ENCODE results near the gene TMEM221.

Gene TMEM221

DNA sequence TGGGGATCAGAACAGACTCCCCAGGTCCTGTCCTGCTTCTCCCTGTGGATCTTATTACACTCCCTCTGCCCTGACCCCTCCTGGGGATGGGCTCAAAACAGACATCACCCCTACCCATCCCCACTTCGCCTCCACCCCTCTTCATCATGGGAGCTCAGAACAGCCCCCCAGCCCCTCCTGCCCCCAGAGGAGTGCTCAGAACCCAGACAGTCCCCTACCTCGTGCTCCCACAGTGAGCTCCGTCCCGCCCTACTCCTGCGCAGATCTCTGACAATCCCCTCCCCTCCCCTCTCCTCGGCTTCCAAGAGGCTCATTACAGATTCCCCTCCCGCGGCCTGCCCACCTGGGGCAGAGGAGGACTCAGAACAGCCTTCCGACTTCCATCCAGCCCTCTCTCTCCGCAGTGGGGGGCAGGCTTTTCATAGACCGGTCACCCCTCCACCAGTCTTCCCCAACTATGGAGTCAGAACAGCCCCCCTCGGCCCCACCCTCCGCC is 6.2 kb upstream of the TMEM221 start:
- H3K27me3 ChIP-seq (ENCODE audit: insufficient read depth, low read length): 0 out of 2 replicates have a peak, but pooled peaks cover 4% of the 10 kb centered on the region
- no peaks in the 10 kb centered on the region for H3K79me2 ChIP-seq (ENCODE audit: insufficient read depth, low read length)
- H4K20me1 ChIP-seq (ENCODE audit: insufficient read depth, low read length): no peaks in the 10 kb centered on the region
- no peak overlapping the region for H3K4me3 ChIP-seq (ENCODE audit: low read depth, low read length, poor library complexity, severe bottlenecking)
- peaks cover 4% of the 10 kb centered on the region for H3K4me1 ChIP-seq (ENCODE audit: insufficient read depth, low read length, severe bottlenecking)
- no peak overlapping the region for H3K27ac ChIP-seq (ENCODE audit: low read depth, low read length, poor library complexity, severe bottlenecking)
- no peaks in the 10 kb centered on the region for H3K36me3 ChIP-seq (ENCODE audit: insufficient read depth, low read length)
- no peaks in the 10 kb centered on the region for H3K9me2 ChIP-seq (ENCODE audit: low read depth, low read length)
- H3K4me2 ChIP-seq (ENCODE audit: low read length): no peak overlapping the region
- no peak overlapping the region for H3K9ac ChIP-seq (ENCODE audit: low read length)
- no peaks in the 10 kb centered on the region for H3F3A ChIP-seq (ENCODE audit: insufficient read depth, low read length)
- no peaks in the 10 kb centered on the region for H3K9me3 ChIP-seq (ENCODE audit: low read length)
- H2AFZ ChIP-seq (ENCODE audit: low read length): no peak overlapping the region
- TF ChIP-seq, protein P1, sequence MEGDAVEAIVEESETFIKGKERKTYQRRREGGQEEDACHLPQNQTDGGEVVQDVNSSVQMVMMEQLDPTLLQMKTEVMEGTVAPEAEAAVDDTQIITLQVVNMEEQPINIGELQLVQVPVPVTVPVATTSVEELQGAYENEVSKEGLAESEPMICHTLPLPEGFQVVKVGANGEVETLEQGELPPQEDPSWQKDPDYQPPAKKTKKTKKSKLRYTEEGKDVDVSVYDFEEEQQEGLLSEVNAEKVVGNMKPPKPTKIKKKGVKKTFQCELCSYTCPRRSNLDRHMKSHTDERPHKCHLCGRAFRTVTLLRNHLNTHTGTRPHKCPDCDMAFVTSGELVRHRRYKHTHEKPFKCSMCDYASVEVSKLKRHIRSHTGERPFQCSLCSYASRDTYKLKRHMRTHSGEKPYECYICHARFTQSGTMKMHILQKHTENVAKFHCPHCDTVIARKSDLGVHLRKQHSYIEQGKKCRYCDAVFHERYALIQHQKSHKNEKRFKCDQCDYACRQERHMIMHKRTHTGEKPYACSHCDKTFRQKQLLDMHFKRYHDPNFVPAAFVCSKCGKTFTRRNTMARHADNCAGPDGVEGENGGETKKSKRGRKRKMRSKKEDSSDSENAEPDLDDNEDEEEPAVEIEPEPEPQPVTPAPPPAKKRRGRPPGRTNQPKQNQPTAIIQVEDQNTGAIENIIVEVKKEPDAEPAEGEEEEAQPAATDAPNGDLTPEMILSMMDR (IDR thresholded peaks at IDR 0.05; ENCODE audit: low read length): no peak
- TF ChIP-seq EZH2 (IDR thresholded peaks at IDR 0.05; ENCODE audit: borderline replicate concordance, low read length): no peak

DNA sequence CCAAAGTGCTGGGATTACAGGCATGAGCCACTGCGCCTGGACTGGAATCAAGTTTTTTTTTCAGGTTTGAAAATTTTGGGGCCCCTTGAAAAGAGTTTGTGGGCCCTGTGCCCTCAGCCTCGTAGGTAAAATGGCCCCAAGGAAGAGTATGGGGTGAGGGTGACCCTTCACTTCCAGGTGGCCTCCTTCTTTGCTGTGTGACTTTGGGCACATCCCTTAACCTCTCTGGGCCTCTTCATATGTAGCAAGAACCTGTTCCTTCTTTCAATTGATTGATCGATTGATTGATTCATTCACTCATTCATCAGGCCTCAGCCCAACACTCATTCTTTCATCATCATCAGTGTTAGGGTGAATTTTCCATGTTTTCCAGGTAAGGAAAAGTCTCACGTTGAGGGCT is 3.4 kb upstream of the TMEM221 start:
- Histone ChIP-seq H3K27me3 (ENCODE audit: insufficient read depth, low read length) (peaks cover 4% of the 10 kb centered on the region; the same call in 1 of the 2 replicates), H3K9ac (ENCODE audit: low read length) (no peak overlapping the region), H3K9me3 (ENCODE audit: low read length) (no peaks in the 10 kb centered on the region), H3K4me1 (ENCODE audit: insufficient read depth, low read length, severe bottlenecking) (peaks cover 4% of the 10 kb centered on the region), H3K9me2 (ENCODE audit: low read depth, low read length) (no peaks in the 10 kb centered on the region), H3K27ac (ENCODE audit: low read depth, low read length, poor library complexity, severe bottlenecking) (no peak overlapping the region), H3K4me2 (ENCODE audit: low read length) (no peak overlapping the region), H3K79me2 (ENCODE audit: insufficient read depth, low read length) (no peaks in the 10 kb centered on the region), H3F3A (ENCODE audit: insufficient read depth, low read length) (no peaks in the 10 kb centered on the region), H3K4me3 (ENCODE audit: low read depth, low read length, poor library complexity, severe bottlenecking) (no peak overlapping the region), H2AFZ (ENCODE audit: low read length) (no peak overlapping the region), H3K36me3 (ENCODE audit: insufficient read depth, low read length) (no peaks in the 10 kb centered on the region), H4K20me1 (ENCODE audit: insufficient read depth, low read length) (no peaks in the 10 kb centered on the region)
- TF ChIP-seq EZH2 (IDR thresholded peaks at IDR 0.05; ENCODE audit: borderline replicate concordance, low read length): no peak
- TF ChIP-seq, protein P1 (IDR thresholded peaks at IDR 0.05; ENCODE audit: low read length): no peak

DNA sequence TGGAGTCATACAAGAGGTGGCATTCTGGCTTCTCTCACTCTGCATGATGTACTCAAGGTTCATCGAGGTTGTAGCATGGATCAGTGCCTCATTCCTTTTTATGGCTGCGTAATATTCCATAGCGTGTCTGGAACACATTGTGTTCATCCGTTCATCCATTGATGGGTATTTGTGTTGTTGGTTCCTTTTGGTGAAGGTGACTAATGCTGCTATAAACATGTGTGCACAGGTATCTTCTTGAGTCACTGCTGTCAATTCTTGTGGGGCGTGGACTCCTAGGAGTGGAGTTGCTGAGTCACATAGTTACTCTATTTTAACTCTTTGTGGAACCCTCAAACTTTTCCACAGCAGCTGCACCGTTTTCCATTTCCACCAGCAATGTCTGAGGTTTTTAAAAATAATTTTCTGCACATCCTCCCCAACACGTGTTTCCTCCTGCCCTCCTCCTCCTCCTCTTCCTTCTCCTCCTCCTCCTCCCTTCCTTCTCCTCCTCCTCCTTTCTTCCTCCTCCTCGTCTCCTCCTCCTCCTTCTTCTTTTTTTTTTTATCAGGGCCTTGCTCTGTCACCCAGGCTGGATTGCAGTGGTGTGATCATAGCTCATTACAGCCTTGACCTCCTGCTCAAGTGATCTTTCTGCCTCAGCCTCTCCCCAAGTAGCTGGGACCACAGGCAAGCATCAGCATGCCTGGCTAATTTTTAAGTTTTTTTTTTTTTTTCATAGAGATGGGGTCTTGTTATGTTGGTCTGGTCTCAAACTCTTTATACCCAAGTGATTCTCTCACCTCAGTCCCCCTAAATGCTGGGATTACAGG is 2.0 kb upstream of the TMEM221 start:
- Histone ChIP-seq H2AFZ (ENCODE audit: low read length) (no peak overlapping the region), H4K20me1 (ENCODE audit: insufficient read depth, low read length) (no peaks in the 10 kb centered on the region), H3K36me3 (ENCODE audit: insufficient read depth, low read length) (no peaks in the 10 kb centered on the region), H3F3A (ENCODE audit: insufficient read depth, low read length) (no peaks in the 10 kb centered on the region), H3K9me3 (ENCODE audit: low read length) (no peaks in the 10 kb centered on the region), H3K9ac (ENCODE audit: low read length) (no peak overlapping the region), H3K27ac (ENCODE audit: low read depth, low read length, poor library complexity, severe bottlenecking) (no peak overlapping the region), H3K79me2 (ENCODE audit: insufficient read depth, low read length) (no peaks in the 10 kb centered on the region), H3K27me3 (ENCODE audit: insufficient read depth, low read length) (peaks cover 7% of the 10 kb centered on the region; the same call in 1 of the 2 replicates), H3K4me3 (ENCODE audit: low read depth, low read length, poor library complexity, severe bottlenecking) (no peak overlapping the region), H3K4me1 (ENCODE audit: insufficient read depth, low read length, severe bottlenecking) (peaks cover 4% of the 10 kb centered on the region), H3K9me2 (ENCODE audit: low read depth, low read length) (no peaks in the 10 kb centered on the region), H3K4me2 (ENCODE audit: low read length) (no peak overlapping the region)
- TF ChIP-seq, protein P1 (IDR thresholded peaks at IDR 0.05; ENCODE audit: low read length): no peak
- TF ChIP-seq EZH2 (IDR thresholded peaks at IDR 0.05; ENCODE audit: borderline replicate concordance, low read length): no peak

All from OCI-LY1 (cell line).